Activated CD8-positive, alpha-beta memory T cell treated with anti-CD3 and anti-CD28 coated beads, Interleukin-2, amount 50 U/mL, for 48 hours (primary cell): ENCODE measurements around the gene GPR179.
A peak's percentile ranks its signal among the peaks of the same experiment; 100 is the strongest.
"Not testable (repeated sequence)": the region's sequence is repeated elsewhere in the genome, so short reads cannot be mapped to it uniquely, and the experiment has no call there.

Source experiments
- DNase-seq: peaks from one replicate; pipeline ENCODE4 v3.0.0-alpha.2; 2020

The GPR179 gene

DNA sequence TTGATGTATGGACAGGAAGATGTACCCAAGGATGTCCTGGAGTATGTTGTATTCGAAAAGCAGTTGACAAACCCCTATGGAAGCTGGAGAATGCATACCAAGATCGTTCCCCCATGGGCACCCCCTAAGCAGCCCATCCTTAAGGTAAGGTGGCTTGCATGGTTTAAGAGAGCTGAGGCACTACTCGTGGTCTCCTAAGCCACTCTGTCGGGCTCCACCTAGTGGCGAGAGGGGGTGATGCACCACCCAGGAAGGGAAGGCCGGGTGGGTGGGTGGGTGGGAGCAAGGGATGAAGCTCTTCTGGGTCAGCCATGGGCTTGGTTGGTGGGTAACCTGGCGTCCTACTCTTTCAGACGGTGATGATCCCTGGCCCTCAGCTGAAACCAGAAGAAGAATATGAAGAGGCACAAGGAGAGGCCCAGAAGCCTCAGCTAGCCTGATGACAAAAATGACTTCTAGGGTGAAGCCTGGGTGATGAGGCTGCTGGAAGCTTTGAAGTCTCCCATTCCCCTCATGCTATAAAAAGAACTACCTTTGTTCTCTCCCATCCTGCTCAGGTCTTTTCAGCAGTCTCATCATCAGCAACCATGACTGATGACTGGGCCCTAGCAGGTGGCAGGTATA is 21.5 kb downstream of the GPR179 start:
- DNase-seq = peak; percentile 90

DNA sequence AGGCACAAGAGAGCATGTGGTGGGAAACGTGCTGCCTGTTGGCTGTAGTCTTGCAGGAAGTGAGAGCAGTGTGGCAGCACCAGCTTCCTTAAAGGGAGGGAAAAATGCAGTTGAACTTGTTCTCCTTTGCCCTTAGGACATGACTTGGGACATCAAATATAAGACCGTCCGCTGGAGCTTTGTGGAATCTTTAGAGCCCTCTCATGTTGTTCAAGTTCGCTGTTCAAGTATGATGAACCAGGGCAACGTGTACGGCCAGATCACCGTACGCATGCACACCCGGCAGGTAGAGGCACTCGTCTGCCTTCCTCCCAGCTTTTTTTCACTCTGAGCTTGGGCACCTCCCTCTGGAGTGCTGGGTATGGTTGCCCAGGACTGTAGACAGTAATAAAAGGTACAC is 23.3 kb downstream of the GPR179 start:
- no peak for DNase-seq

DNA sequence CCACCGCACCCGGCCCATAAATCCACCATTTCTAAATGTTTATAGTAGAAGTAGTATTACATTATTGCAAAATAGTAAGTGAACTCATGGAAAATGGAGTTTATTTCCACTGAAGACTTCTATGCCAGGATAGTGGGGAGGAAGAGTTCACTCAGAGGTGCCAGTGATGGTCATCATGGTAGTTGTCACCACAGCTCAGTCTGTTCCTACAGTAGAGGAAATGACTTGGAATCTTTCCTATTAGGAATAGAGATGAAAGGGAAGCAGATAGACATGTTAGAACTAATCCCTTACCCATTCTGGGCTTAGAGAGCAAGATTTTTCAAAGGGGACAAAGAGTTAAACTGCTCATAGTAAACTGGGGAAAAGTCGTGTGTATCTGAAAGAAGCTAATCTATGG is 26.7 kb downstream of the GPR179 start:
- DNase-seq = no peak

DNA sequence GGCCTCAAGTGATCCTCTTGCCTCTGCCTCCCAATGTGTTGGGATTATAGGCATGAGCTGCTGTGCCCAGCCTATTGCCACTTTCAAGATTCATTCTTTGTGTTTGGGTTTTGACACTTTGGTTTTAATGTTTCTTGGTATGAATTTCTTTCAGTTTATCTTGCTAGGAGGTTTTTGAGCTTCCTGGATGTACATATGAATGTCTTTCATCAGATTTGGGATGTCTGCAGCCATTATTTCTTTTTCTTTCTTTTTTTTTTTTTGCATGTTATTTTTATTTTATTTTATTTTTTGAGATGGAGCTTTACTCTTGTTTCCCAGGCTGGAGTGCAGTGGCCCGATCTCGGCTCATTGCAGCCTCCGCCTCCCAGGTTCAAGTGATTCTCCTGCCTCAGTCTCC is 28.3 kb downstream of the GPR179 start:
- DNase-seq = no peak

DNA sequence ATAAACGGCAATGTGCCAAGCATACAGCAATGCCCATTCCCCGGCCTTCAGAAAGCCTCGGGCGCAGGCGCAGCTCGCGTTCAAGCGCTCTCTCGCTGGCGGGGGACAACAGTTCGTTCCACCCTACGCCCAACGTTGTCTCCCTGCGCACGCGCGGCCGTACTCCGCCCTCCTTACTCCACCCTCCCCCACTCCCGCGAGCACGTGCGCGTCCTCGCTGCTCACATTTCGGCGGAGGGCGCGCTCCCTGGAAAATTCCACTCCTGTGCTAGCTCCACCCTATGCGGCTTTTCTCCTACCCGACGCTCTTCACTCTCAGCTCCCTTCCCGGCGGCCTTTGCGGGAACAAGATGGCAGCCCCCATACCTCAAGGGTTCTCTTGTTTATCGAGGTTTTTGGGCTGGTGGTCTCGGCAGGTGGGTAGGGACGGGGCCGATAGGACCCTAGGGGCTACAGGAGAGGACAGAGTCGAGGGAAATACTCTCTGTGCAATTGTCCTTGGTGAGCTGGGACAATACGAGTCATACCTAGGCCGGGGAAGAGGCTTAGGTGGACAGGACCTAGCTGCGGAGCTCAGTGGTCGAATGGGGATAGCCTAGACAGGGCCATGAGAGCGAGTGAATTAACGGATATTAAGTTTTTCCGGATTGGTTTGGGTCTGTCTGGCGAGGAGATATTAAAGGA is 46.8 kb downstream of the GPR179 start, which contains the start of gene MRPL45:
MRPL45 (plus strand) TSS at position 335 of the 684 bp plus-strand sequence; CDS start at position 351, 16 bp downstream.
- peak; percentile 97 for DNase-seq

DNA sequence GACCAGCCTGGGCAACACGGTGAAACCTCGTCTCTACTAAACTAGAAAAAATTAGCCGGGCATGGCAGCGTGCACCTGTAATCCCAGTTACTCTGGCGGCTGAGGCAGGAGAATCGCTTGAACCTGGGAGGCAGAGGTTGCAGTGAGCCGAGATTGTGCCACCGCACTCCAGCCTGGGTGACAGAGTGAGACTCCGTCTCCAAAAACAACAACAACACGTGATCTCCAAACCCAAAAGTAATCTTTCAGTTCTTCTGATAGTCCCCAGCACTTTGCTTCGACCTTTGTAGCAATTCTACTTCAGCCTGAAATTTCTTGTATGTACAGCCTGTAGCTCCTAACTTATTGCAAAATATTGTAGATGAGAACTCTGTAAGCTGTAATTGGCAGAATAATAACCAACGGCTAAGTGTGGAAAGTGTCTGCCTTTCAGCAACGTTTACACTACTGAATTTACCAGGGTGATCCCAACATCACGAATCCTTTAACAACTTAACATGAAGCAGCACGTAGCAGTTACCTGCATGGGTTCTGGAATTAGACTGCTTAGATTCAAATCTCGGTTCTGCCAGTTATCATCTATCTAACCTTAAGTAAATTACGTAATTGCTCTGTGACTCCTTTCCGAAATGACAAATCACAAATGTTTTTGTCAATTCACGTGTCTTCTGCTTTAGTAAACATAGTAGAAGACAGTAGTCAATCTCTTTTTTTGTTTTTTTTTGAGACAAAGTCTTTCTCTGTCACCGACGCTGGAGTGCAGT is 48.0 kb downstream of the GPR179 start:
- not testable (repeated sequence) for DNase-seq

DNA sequence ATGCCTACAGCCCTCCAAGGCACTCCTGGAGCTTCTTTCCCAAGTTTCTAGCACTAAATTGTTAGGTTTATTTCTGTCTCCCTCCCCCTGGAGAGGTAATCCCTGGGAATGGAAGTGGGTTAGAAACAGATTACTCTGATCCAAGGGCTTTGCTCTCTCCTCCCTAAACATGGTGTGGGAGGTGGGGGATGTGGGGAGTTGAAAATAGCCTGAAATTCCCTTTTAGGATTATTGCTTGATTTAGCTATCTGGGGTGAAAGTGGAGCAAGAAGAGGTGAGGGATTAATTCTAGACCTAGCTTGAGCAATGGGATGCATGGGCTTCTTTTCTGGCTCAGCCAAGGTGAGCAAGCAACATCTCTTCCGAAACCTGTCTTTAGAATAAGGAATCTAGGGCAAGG is 54.0 kb downstream of the GPR179 start:
- not testable (repeated sequence) for DNase-seq

DNA sequence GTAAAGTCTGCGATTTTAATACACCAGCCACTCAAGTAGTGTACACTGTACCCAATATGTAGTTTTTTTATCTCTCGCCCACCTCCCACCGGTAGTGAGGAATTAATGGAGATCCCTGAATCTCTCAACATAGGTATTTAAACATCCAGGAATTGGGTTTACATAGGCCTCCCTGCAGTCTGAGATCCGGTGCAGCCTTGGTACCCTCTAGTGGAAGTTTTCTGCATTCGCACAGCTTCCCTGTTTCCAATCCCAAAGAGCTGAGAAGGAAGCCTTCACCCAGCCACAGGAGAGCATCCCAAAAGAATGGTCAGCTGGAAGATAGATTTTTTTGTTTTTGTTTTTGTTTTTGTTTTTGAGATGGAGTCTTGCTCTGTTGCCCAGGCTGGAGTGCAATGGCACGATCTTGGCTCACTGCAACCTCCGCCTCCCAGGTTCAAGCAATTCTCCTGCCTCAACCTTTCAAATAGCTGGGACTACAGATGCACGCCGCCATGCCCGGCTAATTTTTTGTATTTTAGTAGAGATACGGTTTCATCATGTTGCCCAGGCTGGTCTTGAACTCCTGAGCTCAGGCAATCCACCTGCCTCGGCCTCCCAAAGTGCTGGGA is 55.4 kb downstream of the GPR179 start:
- DNase-seq = not testable (repeated sequence)

DNA sequence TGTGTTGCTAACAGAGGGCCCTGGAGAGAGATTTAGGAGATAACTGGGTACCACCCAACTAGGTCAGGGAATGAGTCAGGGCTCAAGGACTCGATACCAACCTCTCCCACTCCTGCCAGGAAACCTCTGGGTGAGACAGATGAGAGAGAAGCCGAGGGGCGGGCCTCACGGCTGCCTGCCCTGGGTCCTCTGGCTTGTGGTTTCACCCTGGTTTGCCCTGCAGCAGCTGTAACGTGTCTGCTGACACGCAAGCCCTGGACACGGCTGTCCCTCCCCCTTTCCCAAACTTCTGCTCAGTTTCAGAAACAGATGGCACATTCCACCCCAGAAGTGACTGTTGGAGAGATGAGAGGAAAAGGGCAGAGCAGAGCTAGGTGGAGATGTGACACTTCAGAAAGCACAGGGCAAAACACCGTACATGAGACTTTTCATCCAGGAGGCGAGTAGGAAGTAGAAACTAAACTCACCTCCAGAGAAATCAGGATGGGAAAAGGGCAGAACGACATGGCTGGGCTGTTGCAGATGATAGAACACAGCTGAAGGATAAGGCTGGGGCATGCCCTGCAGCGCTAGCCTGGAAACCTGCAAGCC is 57.2 kb downstream of the GPR179 start:
- DNase-seq = peak; percentile 67

DNA sequence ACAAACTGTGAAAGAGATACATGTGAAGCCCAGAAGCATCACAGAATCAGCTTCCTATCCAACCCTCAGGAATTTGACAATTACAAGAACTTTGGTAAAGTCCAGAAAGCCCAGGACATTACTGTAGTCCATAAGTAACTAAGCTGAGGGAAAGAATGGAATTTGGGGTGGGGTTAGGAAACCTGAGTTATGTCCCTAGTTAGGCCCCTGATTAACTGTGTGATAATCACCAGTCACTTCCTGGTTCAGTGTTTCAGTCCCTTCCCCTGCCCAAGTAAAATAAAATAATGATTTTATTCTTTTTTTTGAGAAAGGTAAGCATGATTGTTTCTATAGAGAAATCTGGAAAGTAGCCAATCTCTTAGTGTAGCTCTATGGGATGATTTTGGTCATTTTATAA is 57.8 kb downstream of the GPR179 start:
- not testable (repeated sequence) for DNase-seq
